ENCODE measurements around the gene TBX4.

GRCh38 chr17:61414936-61415251, 37.3 kb upstream of the TBX4 start:
- TF ChIP-seq EP300 (IDR thresholded peaks at IDR 0.05; ENCODE audit: borderline replicate concordance) (no peak), MAX (IDR thresholded peaks at IDR 0.05) (no peak), RAD21 (IDR thresholded peaks at IDR 0.05; ENCODE audit: low read depth) (no peak), REST (IDR thresholded peaks at IDR 0.05; ENCODE audit: low read depth) (no peak), TCF12 (IDR thresholded peaks at IDR 0.05; ENCODE audit: low read depth) (no peak), YY1 (IDR thresholded peaks at IDR 0.05; ENCODE audit: low read depth) (no peak), FOXM1 (IDR thresholded peaks at IDR 0.05; ENCODE audit: borderline replicate concordance, low read depth) (no peak), ZBTB7A (IDR thresholded peaks at IDR 0.05; ENCODE audit: low read depth) (no peak), CREB1 (IDR thresholded peaks at IDR 0.05; ENCODE audit: low read depth) (no peak), EGR1 (IDR thresholded peaks at IDR 0.05) (no peak)

Data from Ishikawa (cell line).